SK-N-SH (cell line): Measurements from ENCODE around the gene ABI1. TPM values are rescaled to one million over a fixed set of nuclear protein-coding genes. Genes with fewer than 3 reads are reported as not detected.

Experiments used
- CTCF ChIA-PET: fragments of 300-600, 350-600 bp; formaldehyde crosslinking; extraction: SDS; loops from one replicate; lab custom pipeline; 2021; lab: Yijun Ruan, JAX
- POLR2A ChIA-PET: fragments of 350-600 bp; sonication (Branson Sonifier 250); formaldehyde crosslinking; extraction: SDS; loops from one replicate; lab custom pipeline; 2020; ENCODE audit warnings: antibody characterized with exemption, inconsistent platforms; lab: Yijun Ruan, JAX
- DNase-seq: peaks from one replicate; pipeline ENCODE4 v3.0.0; 2012
- H2AFZ ChIP-seq: fragments of 200-600 bp; sonication (generic); 2 replicates; pipeline ENCODE4 v1.8.1; 2016; ENCODE audit warnings: antibody characterized with exemption, mild to moderate bottlenecking, low read depth
- H3F3A ChIP-seq: fragments of 200-600 bp; sonication (generic); replicated peaks from 2 replicates; pipeline ENCODE3; 2016; ENCODE audit warnings: antibody characterized with exemption, mild to moderate bottlenecking; ENCODE audit not compliant: insufficient read depth
- H3K27ac ChIP-seq, 2 experiments: fragments of 200-500 bp in 1 of 2; fragments of 200-600 bp in 1 of 2; sonication (Bioruptor generic) in 1 of 2; sonication (generic), shearing (Covaris generic) in 1 of 2; 2 replicates each; pipeline versions ENCODE4 v1.5.1 to v1.6.1; 2014 to 2016; ENCODE audit warnings: low read depth in 2 of 2, inconsistent platforms in 1 of 2, low read length in 1 of 2, mild to moderate bottlenecking in 1 of 2, mixed read lengths in 1 of 2
- H3K27me3 ChIP-seq: fragments of 200-600 bp; sonication (generic), shearing (Covaris generic); 2 replicates; pipeline ENCODE4 v1.6.1; 2016; ENCODE audit warnings: mixed run types; ENCODE audit not compliant: insufficient read depth
- H3K36me3 ChIP-seq, 2 experiments: fragments of 200-500 bp in 1 of 2; fragments of 200-600 bp in 1 of 2; sonication (Bioruptor generic) in 1 of 2; sonication (generic) in 1 of 2; replicated peaks in 1 of 2; 2 replicates each; pipeline versions ENCODE3 to v1.5.1; 2014 to 2016; ENCODE audit warnings: low read length in 1 of 2, mild to moderate bottlenecking in 1 of 2; ENCODE audit not compliant: insufficient read depth in 2 of 2, control insufficient read depth in 1 of 2
- H3K4me1 ChIP-seq, 2 experiments: fragments of 200-500 bp in 1 of 2; fragments of 200-600 bp in 1 of 2; sonication (Bioruptor generic) in 1 of 2; sonication (generic), shearing (Covaris generic) in 1 of 2; 2 replicates each; pipeline versions ENCODE4 v1.5.1 to v1.6.1; 2014 to 2016; ENCODE audit warnings: low read depth in 1 of 2, low read length in 1 of 2, mixed run types in 1 of 2; ENCODE audit not compliant: insufficient read depth in 2 of 2, control insufficient read depth in 1 of 2
- H3K4me2 ChIP-seq: fragments of 200-600 bp; sonication (generic), shearing (Covaris generic); 2 replicates; pipeline ENCODE4 v1.6.1; 2017; ENCODE audit warnings: mixed run types
- H3K4me3 ChIP-seq, 2 experiments: fragments of 200-500 bp in 1 of 2; fragments of 200-600 bp in 1 of 2; sonication (Bioruptor generic) in 1 of 2; sonication (generic), shearing (Covaris generic) in 1 of 2; 2 replicates each; pipeline versions ENCODE4 v1.5.1 to v1.8.1; 2014 to 2016; ENCODE audit warnings: low read depth in 2 of 2, inconsistent platforms in 1 of 2, low read length in 1 of 2, mild to moderate bottlenecking in 1 of 2, mixed read lengths in 1 of 2, moderate library complexity in 1 of 2
- H3K79me2 ChIP-seq: fragments of 200-600 bp; sonication (generic); 2 replicates; pipeline ENCODE4 v1.8.1; 2017; ENCODE audit warnings: mild to moderate bottlenecking; ENCODE audit not compliant: insufficient read depth
- H3K9ac ChIP-seq: fragments of 200-600 bp; sonication (generic); 2 replicates; pipeline ENCODE4 v1.6.1; 2017; ENCODE audit warnings: mixed run types
- H3K9me2 ChIP-seq: fragments of 200-600 bp; sonication (generic); 2 replicates; pipeline ENCODE4 v1.6.1; 2017; ENCODE audit warnings: mixed run types
- H3K9me3 ChIP-seq: fragments of 200-600 bp; sonication (generic); 2 replicates; pipeline ENCODE4 v1.6.1; 2017; ENCODE audit warnings: mixed run types, mild to moderate bottlenecking, moderate library complexity
- H4K20me1 ChIP-seq: fragments of 200-600 bp; sonication (generic); 2 replicates; pipeline ENCODE4 v1.6.1; 2017; ENCODE audit warnings: mild to moderate bottlenecking, mixed run types; ENCODE audit not compliant: insufficient read depth
- CTCF ChIP-seq: fragments of 200-600 bp; sonication (generic); IDR thresholded peaks from 2 replicates; pipeline ENCODE4 v1.6.1; 2017; ENCODE audit warnings: antibody characterized with exemption, mild to moderate bottlenecking, moderate library complexity
- ELF1 ChIP-seq: IDR thresholded peaks from 2 replicates; pipeline ENCODE4 v1.4.0; 2012
- EP300 ChIP-seq, 2 experiments: IDR thresholded peaks; 2 replicates each; pipeline versions ENCODE4 v1.4.0 to v1.6.1; 2012; ENCODE audit warnings: borderline replicate concordance in 1 of 2, low read depth in 1 of 2, low read length in 1 of 2
- FOSL2 ChIP-seq: IDR thresholded peaks from 2 replicates; pipeline ENCODE4 v1.4.0; 2012; ENCODE audit warnings: low read depth, mild to moderate bottlenecking, moderate library complexity, borderline replicate concordance
- FOXJ3 ChIP-seq: sonication (generic); formaldehyde crosslinking; IDR thresholded peaks from 2 replicates; pipeline ENCODE4 v1.5.1; 2020; ENCODE audit warnings: mild to moderate bottlenecking, missing genetic modification reagents
- GATA2 ChIP-seq: sonication (generic); formaldehyde crosslinking; IDR thresholded peaks from 2 replicates; pipeline ENCODE4 v1.5.0; 2020; ENCODE audit warnings: mild to moderate bottlenecking, missing genetic modification reagents
- IRF3 ChIP-seq: fragments of 150-350 bp; IDR thresholded peaks from 2 replicates; pipeline ENCODE4 v1.6.1; 2016; ENCODE audit warnings: mild to moderate bottlenecking, low read depth, low read length
- MEF2A ChIP-seq: IDR thresholded peaks from 2 replicates; pipeline ENCODE4 v1.4.0; 2012; ENCODE audit warnings: low read depth, borderline replicate concordance
- MXI1 ChIP-seq: IDR thresholded peaks from 2 replicates; pipeline ENCODE4 v1.6.1; 2012; ENCODE audit warnings: mild to moderate bottlenecking, low read depth, low read length, improper control_type of control experiment
- NRF1 ChIP-seq: IDR thresholded peaks from 2 replicates; pipeline ENCODE4 v1.6.1; 2012; ENCODE audit warnings: low read depth, mild to moderate bottlenecking, low read length
- POLR2AphosphoS5 ChIP-seq: IDR thresholded peaks from 2 replicates; pipeline ENCODE4 v1.6.1; 2012; ENCODE audit warnings: low read depth, low read length
- RAD21 ChIP-seq: IDR thresholded peaks from 2 replicates; pipeline ENCODE4 v1.6.1; 2012; ENCODE audit warnings: mild to moderate bottlenecking, low read length
- RCOR1 ChIP-seq: fragments of 150-350 bp; IDR thresholded peaks from 2 replicates; pipeline ENCODE4 v1.6.1; 2017; ENCODE audit warnings: antibody characterized with exemption, low read length
- REST ChIP-seq: IDR thresholded peaks from 2 replicates; pipeline ENCODE4 v1.6.1; 2012; ENCODE audit warnings: mild to moderate bottlenecking, low read depth, low read length, moderate library complexity
- RFX5 ChIP-seq: IDR thresholded peaks from 2 replicates; pipeline ENCODE4 v1.6.1; 2012; ENCODE audit warnings: mild to moderate bottlenecking, improper control_type of control experiment, low read length
- RXRA ChIP-seq: IDR thresholded peaks from 2 replicates; pipeline ENCODE4 v1.4.0; 2012; ENCODE audit warnings: low read depth, mild to moderate bottlenecking, borderline replicate concordance
- SMC3 ChIP-seq: IDR thresholded peaks from 2 replicates; pipeline ENCODE4 v1.6.1; 2012; ENCODE audit warnings: low read depth, low read length, improper control_type of control experiment
- TAF1 ChIP-seq: IDR thresholded peaks from 2 replicates; pipeline ENCODE4 v1.6.1; 2012; ENCODE audit warnings: low read depth, mild to moderate bottlenecking, low read length, moderate library complexity, borderline replicate concordance
- TEAD4 ChIP-seq: IDR thresholded peaks from 2 replicates; pipeline ENCODE4 v1.4.0; 2012; ENCODE audit warnings: mild to moderate bottlenecking, borderline replicate concordance; ENCODE audit not compliant: insufficient read depth
- USF1 ChIP-seq: IDR thresholded peaks from 2 replicates; pipeline ENCODE4 v1.4.0; 2012; ENCODE audit warnings: low read depth, borderline replicate concordance
- WGBS: methylation state at CpG from one replicate; pipeline ENCODE4 v1.1.6; 2017; ENCODE audit warnings: low lambda C conversion rate; 5-methylcytosine and 5-hydroxymethylcytosine counted together
- polyA plus RNA-seq, 3 experiments: library from polyadenylated mRNA; depleted of rRNA; stranded (reverse); fragments of >200 nt; gene quantifications; 2 replicates each; pipeline ENCODE4 v1.2.3, GENCODE V29; 2012

Gene ABI1
- polyA plus RNA-seq, 1 of the 3 experiments (the other 2 are of a cell fraction) = 36.7 TPM

GRCh38 chr10:26706206-26706605 lies 154.6 kb downstream of the ABI1 start:
- TF ChIP-seq TEAD4 = no peak
- no peak for TF ChIP-seq IRF3
- TF ChIP-seq MXI1 = no peak
- TF ChIP-seq EP300 (IDR thresholded peaks at IDR 0.05; ENCODE audit: borderline replicate concordance in 1 of 2, low read depth in 1 of 2, low read length in 1 of 2) = no peak
- no peak for TF ChIP-seq FOSL2
- TF ChIP-seq SMC3 = no peak
- no peak for TF ChIP-seq POLR2AphosphoS5
- TF ChIP-seq NRF1 = no peak
- no peak for TF ChIP-seq MEF2A
- ChIA-PET POLR2A (no interaction called here), CTCF (interaction anchor here (1.1 kb wide), 1 partner anchor 20 kb away, joined by 3 read pairs; no protein-coding TSS in a partner anchor)
- Histone ChIP-seq H3K27me3 (no peaks in the 10 kb centered on the region), H3F3A (no peaks in the 10 kb centered on the region), H3K36me3 (peaks cover 2 to 28% of the 10 kb centered on the region in 2 experiments), H3K9me3 (no peaks in the 10 kb centered on the region), H3K9me2 (no peaks in the 10 kb centered on the region), H3K27ac (no peak overlapping the region), H4K20me1 (no peaks in the 10 kb centered on the region), H3K9ac (no peak overlapping the region), H3K79me2 (peaks cover 27% of the 10 kb centered on the region), H3K4me3 (no peak overlapping the region), H2AFZ (no peak overlapping the region), H3K4me1 (no peaks in the 10 kb centered on the region), H3K4me2 (no peak overlapping the region)
- WGBS = 96% methylated on average over 6 of the region's 6 CpGs
- DNase-seq = no peak

- Histone ChIP-seq H3K9me2 (no peaks in the 10 kb centered on the region), H3K79me2 (peaks cover 47% of the 10 kb centered on the region), H2AFZ (no peak overlapping the region), H3K4me3 (no peak overlapping the region), H3F3A (no peaks in the 10 kb centered on the region), H3K27ac (no peak overlapping the region), H3K36me3 (peaks cover 2 to 28% of the 10 kb centered on the region in 2 experiments), H3K9ac (no peak overlapping the region), H3K27me3 (no peaks in the 10 kb centered on the region), H4K20me1 (no peaks in the 10 kb centered on the region), H3K9me3 (no peaks in the 10 kb centered on the region), H3K4me1 (no peaks in the 10 kb centered on the region), H3K4me2 (no peak overlapping the region)
- ChIA-PET POLR2A (no interaction called here), CTCF (interaction anchor here (1.3 to 1.4 kb wide), 2 partner anchors 22 to 157 kb away, joined by 4 to 6 read pairs; partner anchors contain the start of gene ABI1)
- TF ChIP-seq RFX5 (no peak), RCOR1 (no peak), ELF1 (no peak), GATA2 (CRISPR knock-in tag) (no peak), SMC3 (no peak), USF1 (no peak), RXRA (no peak), FOXJ3 (no peak), RAD21 (no peak), REST (no peak), CTCF (no peak), TAF1 (no peak), EP300 (IDR thresholded peaks at IDR 0.05; ENCODE audit: borderline replicate concordance in 1 of 2, low read depth in 1 of 2, low read length in 1 of 2) (no peak)
- 83% methylated on average over 9 of the region's 9 CpGs for WGBS
- DNase-seq = no peak
Observed at GRCh38 chr10:26703974-26704373, 156.8 kb downstream of the ABI1 start.
